Fibroblast of pulmonary artery (primary cell): ENCODE measurements around the gene MGAT5.

Source experiments
- DNase-seq: peaks from one replicate; pipeline ENCODE4 v3.0.0-alpha.2; 2010; ENCODE audit warnings: low read depth
- H3K4me3 ChIP-seq: replicated peaks from 2 replicates; pipeline ENCODE4 v1.5.1; 2011; ENCODE audit warnings: low read depth, mild to moderate bottlenecking, control low read depth, low read length, moderate library complexity
- CTCF ChIP-seq: IDR thresholded peaks from 2 replicates; pipeline ENCODE4 v1.5.1; 2011; ENCODE audit warnings: mild to moderate bottlenecking, control low read depth, low read length, inconsistent platforms; ENCODE audit errors: missing control alignments

Gene MGAT5

DNA sequence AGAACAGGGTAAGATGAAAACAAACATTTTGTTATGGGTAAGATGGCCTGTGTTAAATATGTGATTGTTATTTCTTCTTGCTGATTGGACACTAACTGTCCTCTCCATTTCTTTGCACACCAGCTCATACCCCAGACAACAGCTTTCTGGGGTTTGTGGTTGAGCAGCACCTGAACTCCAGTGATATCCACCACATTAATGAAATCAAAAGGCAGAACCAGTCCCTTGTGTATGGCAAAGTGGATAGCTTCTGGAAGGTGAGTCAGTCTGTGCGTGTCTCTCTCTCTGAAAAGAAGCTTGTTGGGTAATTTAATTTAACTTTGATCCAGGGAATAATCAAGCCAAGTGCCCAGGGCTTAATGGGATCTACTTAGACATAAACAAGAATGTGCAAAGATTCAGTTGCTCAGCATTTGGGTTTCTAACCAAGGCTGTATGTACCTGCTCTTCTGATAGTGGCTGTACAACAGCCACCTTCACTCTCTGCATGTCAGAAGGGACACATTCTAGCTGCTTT lies 108.3 kb downstream of the MGAT5 start:
- H3K4me3 ChIP-seq = no peak overlapping the region
- no peak for TF ChIP-seq CTCF
- no peak for DNase-seq

DNA sequence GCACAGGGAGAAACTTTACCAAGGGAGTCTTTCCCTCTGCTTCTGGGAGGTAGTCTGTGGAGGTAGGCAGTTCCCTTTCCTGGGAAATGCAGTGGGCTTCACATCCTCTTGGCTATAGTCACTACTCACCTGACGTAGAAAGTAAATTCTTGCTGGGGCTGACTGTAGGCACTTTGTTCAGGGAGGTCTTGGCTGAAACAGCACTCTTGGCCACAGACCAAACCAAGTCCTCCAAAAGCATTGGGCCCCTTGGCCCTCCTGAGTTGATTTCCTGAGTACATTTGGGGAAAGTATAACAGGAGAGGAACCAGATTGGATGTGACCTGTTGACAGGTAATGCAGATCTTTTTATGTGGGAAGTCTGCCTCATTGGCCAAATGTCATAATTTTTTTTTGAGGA lies 108.9 kb downstream of the MGAT5 start:
- DNase-seq = no peak
- no peak overlapping the region for H3K4me3 ChIP-seq
- no peak for TF ChIP-seq CTCF

DNA sequence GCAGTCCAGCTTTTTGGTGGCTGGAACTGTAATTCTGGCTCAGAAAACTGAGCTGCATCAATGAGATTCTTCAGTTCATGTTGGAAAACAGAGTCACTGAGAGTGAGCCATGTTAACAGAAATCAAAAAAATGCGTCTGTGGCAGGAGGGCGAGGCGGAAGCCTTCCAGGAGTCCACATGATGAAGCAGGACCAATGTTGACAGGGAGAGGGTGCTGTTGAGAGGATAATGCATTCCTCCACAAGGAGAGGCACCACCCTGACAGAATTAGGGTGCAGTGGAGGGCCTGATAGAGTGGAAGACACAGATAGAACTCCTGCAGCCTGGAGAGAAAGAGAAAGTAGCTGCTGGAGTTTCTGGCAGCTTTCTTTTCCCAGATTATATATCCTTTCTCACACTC lies 111.5 kb downstream of the MGAT5 start:
- TF ChIP-seq CTCF = no peak
- no peak for DNase-seq
- H3K4me3 ChIP-seq = no peak overlapping the region

DNA sequence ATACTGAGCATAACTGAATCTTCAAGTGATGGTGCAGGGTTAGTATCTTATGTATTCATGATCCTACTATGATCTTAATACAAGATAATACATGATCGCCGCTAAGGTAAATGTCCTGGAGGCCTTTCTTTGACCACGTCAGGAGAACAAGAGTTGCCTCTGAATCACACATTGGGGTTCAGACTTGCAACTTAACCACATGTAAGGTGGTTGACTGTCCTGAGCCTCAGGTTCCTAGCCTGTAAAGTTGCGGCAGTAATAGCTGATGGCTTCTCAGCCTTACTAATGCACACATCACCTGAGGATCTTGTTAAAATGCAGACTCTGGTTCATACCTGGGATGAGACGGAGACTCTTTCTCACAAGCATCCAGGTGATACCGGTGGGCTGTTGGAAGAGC lies 112.5 kb downstream of the MGAT5 start:
- DNase-seq = no peak
- H3K4me3 ChIP-seq = no peak overlapping the region
- TF ChIP-seq CTCF = no peak

DNA sequence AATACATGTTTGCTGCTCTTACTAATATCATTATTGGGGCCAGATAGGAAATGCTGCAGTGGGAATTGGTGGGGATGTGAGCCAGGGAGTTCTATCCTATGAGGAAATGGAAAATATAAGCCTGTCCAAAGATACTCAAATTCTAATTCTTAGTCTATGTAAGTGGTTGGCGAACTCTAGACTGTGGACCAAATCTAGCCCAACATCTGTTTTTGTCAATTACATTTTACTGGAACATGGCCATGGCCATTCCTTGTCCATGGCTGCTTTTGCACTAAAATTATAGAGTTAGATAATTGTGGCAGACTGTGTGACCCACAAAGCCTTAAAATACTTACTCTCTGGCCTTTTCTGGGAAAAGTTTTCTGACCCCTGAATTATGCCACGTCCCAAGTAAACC lies 113.3 kb downstream of the MGAT5 start:
- no peak overlapping the region for H3K4me3 ChIP-seq
- no peak for DNase-seq
- TF ChIP-seq CTCF = no peak

DNA sequence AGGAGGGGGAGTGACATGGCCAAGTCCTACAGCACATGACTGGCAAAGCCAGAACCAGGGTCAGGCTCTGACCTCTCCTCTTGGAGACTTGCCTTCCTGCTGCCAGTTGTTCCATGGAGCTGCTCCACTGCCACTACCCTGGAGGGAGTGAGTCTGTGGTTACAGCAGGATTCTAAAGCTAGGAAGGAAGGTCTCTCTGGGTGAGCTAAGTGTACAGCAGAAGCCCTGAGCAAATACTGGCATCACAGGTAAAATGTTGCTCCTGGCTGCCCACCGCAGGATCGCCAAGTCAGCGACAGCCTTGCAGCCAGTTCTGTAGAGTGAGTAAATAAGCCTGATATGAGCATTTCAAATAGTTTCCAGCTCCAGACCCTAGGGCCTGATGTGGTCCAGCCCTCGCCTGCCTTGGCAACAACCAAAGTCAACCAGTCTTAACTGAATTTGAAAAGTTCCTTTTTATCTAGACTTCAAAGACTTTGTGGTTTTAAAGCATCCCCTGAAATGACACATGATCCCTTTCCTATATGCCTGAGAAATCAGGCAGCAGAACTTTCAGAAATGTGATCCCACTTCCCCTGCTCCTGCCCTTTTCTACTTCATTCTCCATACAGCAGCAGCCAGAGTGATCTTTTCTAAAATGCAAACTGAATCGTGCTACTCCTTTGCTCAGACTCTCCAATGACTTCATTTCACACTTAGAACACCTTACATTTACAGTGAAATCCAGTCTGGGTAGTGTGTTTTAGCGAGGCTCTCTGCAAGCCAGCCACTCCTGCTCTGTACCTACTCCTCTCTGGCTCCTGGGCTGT lies 114.3 kb downstream of the MGAT5 start:
- no peak for TF ChIP-seq CTCF
- H3K4me3 ChIP-seq = no peak overlapping the region
- peak; percentile 16 for DNase-seq
